HG03342 (cell line): Measurements from ENCODE around the gene PTH1R.

Experiments used
- ATAC-seq: cut with Tn5 transposase; IDR thresholded peaks from one replicate; pipeline ENCODE4 v1.9.1; 2021; ENCODE audit warnings: mild to moderate bottlenecking, moderate library complexity; ENCODE audit not compliant: unreplicated experiment

PTH1R gene

GRCh38 chr3:46897829-46898320 lies 20.4 kb downstream of the PTH1R start:
- ATAC-seq, result no peak

DNA sequence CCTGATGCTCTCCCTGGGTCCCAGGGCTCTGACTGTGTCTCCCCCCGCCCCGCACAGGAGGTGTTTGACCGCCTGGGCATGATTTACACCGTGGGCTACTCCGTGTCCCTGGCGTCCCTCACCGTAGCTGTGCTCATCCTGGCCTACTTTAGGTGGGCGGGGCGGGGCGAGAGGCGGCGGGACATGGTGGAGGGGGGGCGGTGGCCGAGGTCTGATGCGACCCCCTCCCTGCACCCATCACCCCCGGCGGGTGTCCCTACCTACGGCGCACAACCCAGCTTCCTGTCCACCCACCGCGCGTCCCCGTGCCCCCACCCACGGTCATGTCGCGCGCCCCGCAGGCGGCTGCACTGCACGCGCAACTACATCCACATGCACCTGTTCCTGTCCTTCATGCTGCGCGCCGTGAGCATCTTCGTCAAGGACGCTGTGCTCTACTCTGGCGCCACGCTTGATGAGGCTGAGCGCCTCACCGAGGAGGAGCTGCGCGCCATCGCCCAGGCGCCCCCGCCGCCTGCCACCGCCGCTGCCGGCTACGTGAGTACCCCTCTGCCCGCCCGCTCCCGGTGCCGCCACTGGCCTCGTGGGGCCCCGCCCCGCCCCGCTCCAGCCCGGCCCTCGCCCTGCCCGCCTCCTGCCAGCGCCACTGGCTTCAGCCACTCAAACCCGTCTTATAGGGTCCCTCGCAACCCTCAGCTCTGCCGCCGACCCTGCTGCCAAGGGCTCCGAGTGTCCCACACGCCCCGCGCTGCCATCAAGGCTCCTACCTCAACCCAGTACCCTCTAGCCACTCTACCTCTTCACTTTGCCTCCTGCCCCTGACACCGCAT lies 21.0 kb downstream of the PTH1R start:
- ATAC-seq, result no peak

GRCh38 chr3:46899151-46900006 lies 21.9 kb downstream of the PTH1R start:
- ATAC-seq, result no peak

DNA sequence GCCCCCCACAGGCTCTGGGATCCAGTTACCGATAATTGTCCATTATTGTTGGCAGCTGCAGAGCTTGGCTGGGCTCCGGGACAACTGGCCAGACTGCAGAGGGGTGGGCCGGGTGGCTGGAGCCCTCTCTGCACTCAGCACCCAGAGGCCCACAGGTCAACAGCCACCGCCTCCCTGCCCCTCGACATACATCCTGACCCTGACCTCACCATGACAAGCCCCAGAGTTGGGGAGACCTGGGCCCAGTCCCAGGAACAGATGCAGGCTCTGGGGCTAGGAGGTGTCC lies 22.4 kb downstream of the PTH1R start:
- ATAC-seq, result no peak

DNA sequence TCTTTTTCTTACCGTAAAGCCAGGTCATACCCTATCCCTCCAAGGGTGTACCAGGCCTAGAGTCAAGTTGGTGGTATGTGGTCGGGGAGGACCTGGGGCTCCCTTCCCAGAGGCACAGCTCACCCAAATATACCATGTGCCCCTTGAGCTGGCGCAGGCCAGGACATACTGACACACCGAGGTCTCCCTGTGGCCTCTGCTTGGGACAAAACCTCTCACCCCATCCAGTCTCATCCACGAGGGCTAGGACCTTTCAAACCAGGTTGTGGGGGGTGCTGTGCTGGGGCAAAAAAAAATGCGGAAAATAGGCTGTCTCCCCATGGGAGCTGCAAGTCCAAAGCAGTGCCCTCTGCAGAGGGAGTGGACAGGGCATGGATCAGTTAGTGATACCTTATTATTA lies 22.8 kb downstream of the PTH1R start:
- ATAC-seq, result no peak

GRCh38 chr3:46901061-46901460 lies 23.5 kb downstream of the PTH1R start:
- ATAC-seq, result no peak

GRCh38 chr3:46901591-46902187 lies 24.2 kb downstream of the PTH1R start:
- no peak for ATAC-seq

DNA sequence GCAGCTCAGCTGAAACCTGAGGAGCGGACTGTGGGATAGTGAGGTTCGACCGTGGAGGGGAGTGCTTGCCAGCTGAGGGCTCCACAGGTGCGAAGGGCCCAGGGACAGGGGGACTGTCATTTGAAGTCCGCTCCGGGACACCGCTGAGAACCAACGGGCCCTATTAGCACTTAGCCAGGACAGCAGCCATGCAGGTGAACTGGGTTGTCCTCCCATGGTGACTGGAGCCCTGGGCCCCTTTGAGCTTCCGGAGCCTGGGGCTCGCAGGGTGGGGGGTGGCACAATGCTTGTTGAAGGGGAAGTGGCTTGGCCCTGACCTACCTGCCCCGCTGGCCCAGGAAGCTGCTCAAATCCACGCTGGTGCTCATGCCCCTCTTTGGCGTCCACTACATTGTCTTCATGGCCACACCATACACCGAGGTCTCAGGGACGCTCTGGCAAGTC lies 24.7 kb downstream of the PTH1R start:
- no peak for ATAC-seq

DNA sequence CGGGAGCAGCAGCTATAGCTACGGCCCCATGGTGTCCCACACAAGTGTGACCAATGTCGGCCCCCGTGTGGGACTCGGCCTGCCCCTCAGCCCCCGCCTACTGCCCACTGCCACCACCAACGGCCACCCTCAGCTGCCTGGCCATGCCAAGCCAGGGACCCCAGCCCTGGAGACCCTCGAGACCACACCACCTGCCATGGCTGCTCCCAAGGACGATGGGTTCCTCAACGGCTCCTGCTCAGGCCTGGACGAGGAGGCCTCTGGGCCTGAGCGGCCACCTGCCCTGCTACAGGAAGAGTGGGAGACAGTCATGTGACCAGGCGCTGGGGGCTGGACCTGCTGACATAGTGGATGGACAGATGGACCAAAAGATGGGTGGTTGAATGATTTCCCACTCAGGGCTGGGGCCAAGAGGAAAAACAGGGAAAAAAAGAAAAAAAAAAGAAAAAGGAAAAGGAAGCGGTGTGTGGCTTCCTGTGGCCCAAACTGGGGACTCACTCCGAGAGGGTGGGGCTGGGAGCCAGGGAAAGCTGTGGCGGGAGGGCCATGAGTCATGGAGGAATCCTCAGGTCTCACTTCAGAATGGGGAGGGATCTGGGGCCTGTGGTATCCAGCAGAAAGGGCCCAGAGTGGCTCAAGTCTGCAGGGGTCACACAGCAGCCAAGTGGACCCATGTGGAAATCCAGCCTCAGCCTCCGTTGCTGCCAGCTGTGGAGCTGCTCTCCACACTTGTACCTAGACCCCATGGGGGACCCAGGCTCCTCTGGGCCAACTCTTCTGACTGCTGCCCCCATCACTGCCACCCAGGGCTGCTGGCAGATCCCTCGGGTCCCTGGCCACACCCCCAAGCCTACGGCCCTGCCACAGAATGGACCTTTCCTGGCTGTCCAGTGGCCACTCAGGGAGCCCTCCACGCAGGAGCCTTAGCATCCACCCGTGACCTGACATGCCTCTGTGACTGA lies 26.1 kb downstream of the PTH1R start:
- no peak for ATAC-seq

- ATAC-seq, result no peak
These were observed 27.0 kb downstream of the PTH1R start for GRCh38 chr3:46904303-46905212.

- no peak for ATAC-seq
These were observed 27.7 kb downstream of the PTH1R start for GRCh38 chr3:46905213-46905560.

DNA sequence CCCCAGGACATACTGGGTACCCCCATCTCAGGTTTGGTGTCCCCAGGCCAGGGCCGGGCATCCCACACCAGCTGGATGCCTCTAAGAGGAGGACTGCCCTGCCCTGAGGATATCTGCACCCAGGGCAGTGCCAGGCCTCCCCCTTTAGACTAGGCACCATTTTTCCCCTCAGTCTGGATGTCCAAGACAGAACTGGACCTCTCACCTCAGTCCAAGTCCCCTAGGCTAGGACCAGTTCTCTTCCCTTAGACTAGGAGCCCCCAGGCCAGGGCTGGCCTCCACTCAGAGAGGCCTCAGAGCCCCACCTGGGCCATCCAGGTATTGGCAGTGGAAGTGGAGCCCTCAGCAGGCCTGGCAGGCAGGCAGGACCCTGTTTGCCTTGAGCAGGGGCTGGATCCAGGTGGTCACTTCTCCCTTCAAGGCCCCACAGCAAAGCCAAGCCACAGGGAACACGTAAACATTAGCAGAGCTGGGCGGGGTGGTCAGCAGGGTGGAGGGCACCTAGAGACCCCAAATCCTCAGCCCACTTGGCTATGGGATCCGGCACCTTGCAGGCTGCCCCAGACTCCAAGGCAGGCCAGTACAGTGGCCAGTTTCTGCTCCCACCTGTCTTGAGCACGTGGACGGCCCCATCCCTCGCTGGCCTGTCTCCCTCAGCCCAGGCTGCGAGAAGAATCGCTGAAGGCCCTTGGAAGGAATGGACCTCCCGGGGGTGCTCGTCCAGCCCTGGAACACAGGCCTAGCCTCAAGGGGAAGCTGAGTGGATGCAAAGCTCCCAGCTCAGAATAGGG lies 28.3 kb downstream of the PTH1R start:
- ATAC-seq, result no peak

DNA sequence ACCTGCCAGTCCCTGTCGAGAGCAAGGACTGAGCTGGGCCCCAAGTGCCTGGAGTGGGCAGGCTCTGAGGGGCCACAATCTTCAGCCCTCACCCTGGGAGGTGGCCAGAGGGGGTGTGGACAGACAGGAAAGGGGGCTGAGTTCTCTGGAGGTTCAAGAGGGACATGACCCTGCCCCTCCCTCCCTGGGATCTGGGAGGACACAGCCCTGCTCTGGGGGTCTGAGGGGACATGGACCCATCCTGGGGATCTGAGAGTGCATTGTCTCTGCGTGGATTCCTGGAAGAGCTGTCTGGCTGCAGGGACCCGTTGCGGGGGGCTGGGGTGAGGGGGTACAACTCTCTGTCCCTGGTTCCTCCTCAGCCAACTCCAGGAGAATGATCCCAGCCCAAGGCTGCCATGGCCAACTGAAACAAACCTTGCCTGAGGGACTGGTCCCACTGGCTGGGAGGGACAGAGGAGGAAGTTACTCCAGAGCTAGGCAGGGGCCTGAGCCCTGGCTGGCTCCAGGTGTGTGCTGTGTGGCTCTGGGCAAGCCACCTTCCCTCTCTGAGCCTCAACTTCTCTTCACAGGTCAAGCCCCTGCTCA lies 29.0 kb downstream of the PTH1R start:
- no peak for ATAC-seq

DNA sequence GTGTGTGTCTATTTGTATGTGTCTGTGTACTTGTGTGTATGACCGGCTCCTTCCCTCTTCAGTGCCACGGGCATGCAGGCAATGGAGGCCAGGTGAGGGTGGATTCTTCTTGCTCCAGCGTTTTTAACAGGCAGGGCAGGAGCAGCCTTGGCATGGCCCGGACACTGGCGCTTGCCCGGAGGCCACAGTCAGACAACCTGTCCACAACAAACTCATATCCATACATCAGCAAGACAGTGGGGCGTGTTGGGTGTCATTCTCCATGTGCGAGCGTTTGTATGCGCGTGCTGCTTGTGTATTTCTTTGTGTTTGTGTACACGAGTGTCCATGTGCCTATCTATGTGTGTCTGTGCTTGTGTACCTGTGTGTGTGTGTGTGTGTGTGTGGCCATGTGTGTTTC lies 29.8 kb downstream of the PTH1R start:
- no peak for ATAC-seq

GRCh38 chr3:46907960-46908293 lies 30.4 kb downstream of the PTH1R start:
- ATAC-seq, result no peak

DNA sequence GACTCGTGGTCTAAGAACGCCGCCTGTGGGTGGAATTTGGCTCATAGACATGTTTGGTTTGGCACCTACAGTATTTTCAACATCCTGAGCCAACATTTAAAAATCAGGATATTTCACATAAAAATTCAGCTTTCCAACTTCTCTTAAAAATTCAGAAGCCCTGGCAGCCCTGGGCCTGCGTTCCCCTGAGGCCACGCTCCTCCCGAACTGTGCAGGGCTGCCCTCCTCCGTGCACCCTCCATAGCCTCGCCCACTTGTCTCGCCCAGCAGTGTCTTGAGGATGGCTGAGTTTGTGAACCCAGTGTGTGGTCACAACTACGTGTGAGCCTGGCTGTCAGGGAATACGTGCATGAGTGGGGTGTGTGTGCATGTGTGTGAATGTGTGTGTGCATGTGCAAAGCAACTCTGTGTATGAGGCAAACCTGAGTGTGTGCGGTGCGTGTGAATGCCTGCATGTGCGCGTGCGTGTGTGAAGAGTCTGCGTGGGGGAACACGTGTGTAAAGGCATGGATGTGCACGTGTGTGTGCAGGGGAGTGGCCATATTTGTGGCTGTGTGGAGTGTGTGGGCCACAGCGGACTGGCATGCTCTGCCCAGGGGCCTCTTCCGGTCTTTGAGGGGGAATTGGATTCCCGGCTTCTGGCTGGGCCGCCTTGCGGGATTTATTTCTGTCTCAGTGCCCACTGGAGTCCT lies 30.9 kb downstream of the PTH1R start:
- no peak for ATAC-seq

DNA sequence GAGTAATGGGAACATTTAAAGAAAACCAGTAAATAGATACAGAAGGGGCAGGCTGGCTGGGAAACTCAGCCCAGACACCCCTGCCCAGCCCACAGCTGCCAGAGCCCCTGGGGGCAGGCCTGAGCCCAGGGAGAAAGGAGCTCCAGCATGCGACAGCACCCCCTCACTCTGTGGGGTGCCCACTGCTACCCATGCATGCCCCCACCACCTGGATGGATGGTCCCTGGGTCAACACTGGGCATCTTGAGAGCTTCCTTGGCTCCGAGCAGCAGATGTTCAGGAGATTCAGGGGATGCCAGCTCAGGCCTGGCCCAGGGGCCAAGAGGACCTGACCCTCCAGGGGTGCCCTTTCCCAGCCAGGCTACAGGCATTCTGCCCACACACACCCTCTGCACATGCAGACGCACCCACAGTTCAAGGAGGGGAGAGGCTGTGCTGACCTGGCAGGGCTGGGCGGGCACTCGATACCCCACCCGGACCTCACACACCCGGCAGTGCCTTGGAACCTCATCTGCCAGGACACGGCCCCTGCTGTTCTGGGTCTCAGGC lies 31.5 kb downstream of the PTH1R start:
- peak; percentile 7 for ATAC-seq
